NAMALWA (cell line): ENCODE data around the gene MORF4L2.

Experiments
- DNase-seq: peaks from one replicate; pipeline ENCODE4 v3.0.0-alpha.2; 2015; ENCODE audit warnings: low spot score

Gene MORF4L2, protein sequence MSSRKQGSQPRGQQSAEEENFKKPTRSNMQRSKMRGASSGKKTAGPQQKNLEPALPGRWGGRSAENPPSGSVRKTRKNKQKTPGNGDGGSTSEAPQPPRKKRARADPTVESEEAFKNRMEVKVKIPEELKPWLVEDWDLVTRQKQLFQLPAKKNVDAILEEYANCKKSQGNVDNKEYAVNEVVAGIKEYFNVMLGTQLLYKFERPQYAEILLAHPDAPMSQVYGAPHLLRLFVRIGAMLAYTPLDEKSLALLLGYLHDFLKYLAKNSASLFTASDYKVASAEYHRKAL

DNA sequence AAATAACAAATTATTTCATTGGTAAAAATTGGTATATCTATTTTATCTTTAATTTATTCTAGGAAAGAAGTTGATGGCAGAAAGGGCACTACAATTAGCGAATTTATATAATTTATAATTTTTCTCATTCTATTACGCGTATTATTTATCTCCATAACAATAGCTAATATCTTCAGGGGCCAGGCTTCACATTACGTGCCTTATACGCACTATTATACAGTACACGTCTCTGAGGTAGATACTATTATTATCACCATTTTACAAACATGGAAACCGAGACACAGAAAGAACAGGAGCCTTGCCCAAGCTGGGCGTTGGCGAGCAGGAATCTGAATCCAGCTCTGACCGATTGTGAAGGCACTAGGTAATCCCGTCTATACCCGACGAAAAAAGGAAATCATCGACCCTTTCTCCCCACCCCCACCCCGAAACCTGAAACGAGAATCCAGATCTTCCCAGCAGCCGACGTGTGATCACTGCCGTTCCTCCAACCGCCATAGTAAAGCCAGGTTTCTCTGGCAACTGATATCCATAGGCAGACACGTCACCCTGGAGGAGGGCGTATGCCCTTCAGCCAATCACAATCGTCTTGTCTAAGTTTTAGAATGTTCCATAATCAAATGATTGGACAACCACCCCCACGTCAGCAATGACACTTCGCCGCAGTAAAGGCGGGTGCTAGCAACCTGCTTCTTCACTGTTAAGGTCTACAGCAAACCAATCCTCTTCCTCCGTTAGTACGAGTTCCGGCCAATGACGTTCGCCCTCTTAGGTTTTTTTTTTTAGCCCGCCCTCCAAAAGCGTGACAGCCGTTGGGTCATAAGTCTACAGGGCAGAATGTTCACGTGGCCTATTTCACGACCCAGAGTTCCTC is at the start of gene MORF4L2:
TSS of gene MORF4L2 (minus strand) at position 501 of the 874 bp plus-strand sequence. CDS start 9,672 bp downstream, outside the sequence.
- DNase-seq: peak; percentile 96

DNA sequence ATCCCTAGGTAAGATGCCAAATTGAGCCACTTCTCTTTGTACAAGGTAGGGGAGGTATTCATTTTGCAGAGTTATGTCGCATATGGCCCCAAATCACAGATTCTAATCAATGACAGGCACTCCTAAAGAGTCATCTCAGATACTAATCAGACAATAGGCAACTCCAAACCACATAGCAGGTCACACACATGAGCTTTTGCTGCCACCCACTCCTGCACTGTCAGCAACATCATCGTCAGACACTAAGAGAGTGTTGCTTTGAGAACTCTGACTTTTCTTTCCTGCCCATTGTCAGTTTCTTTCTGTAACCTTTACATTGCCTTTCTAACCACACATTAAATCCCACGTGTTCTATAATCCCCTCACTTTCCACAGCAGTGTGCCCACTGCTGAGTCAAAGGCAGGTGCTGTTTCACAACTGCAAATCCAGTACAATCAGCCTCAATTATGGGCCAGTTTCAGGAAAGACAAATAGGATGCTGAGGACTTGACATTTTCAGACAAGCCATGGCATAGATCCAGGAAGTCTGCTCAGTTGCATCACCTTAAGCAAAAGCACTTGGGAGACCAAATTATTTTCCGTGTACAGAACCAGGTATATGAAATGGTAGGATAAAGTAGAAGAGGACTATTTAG is 47.7 kb upstream of the MORF4L2 start:
- DNase-seq: no peak

DNA sequence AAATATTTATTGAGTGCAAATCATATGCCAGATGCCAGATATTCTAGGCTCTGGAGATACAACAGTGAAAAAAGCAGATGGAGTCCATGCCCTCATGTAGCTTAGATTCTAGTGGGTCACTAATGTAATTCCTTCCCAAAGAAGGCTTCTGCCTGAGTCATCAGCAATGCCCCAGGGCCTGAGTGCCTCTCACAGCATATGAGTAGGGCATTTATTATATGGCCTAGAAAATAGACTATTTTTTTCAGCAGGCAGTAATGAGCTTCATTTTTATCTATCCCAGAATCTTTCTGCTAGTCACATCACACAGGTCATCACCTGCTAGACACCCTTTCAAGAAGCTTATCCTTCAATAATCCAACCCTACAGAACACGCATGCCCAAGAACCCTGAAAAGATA is 46.5 kb upstream of the MORF4L2 start:
- DNase-seq: no peak

DNA sequence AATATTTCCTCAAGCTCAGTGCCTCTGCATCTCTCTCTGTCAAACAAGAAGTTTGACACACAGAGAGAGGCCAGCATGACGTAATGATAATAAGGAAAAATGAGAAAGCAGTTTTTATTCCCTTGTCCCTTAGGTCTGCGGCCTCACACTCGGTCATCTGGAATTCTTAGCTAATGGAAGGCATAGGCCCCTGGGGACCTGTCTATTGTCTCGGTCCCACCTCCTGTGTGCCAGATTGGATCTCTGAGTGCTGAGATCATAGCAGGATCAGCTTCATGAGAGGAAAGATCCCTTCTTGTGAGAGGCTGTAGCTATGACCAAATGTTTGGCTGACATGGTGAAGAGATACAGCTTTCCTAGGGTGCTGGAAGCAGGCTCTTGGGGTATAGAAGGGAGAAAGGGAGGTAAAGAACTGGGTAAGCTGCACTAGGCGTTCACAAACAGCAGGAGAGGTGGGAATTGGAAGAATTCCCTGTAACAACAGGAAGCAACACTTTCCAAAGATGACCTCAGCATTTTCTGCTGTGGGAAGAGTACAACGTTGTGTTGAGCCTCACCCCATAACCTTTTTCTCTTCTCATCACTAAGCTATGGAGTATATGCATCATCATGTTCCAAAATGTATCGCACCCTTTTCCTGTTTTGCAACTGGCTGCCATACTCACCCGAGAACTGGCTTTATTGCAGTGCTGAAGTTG is 44.4 kb upstream of the MORF4L2 start:
- no peak for DNase-seq

DNA sequence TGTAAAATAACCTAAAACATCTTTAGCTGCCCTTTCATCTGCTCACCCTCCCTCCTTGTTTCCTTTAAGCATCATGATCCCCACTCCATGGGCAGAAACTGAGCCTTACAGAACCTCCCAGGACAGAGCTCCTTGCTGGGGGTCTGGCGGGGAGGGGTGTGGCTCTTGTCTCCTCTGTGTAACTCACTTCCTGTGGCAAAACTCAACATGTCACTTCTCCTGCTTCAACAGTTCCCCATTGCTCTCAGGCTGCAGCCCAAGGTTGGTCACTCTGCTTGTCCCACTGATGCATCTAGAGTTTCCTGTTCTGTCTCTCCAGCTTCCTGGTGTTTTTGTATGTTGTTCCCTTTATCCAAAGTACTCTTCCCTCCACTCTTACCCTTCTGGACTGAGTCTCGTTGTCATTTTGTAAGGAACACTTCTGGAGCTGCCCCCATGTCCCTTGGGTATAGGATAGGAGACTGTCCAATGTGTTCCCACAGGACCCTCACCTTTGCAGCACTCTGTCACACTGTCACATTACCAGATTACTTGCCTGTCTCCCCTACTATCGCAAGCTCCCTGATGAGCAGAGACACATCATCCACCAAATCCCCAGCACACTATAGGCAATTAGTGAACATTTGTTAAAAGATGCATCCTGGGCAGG is 43.8 kb upstream of the MORF4L2 start:
- DNase-seq: no peak

DNA sequence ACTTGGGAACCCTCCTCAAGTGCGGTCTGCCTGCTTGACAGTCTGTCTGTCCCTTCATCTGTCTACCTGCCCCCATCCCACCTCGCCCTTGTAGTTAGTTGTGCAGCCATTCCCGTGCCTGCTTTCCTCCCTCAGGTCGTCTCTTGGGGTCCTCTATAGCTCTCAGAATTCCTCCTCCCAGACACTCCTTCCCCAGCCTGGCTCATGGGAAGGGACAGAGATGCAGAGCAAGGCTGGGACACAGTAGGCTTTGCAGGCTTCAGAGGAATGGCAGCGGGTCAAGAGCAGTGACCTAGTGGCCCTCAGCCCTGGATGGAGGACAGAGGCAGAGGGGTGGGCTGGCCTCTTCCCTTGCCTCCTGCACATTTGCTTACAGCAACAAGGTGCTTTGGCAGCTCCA is 42.5 kb upstream of the MORF4L2 start:
- DNase-seq: no peak

DNA sequence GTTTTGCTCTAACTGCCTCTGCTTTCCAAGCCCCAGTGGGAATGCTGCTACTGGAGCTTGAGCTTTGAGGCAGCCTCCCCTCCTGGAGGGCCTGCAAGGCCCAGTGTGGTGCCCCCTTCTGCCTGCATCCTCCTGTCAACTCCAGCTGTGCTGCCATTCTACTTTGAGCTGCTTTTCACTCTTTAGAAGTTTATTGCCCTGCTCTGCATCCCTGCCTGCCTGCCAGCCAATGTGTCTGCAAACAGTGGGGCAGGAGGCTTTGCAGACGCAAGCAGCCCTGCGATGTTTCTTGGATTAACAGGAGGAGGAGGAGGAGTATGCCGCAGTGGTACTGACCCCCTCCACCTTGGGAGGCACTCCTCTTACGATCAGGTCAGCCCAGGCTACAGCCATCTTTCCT is 40.6 kb upstream of the MORF4L2 start:
- no peak for DNase-seq

DNA sequence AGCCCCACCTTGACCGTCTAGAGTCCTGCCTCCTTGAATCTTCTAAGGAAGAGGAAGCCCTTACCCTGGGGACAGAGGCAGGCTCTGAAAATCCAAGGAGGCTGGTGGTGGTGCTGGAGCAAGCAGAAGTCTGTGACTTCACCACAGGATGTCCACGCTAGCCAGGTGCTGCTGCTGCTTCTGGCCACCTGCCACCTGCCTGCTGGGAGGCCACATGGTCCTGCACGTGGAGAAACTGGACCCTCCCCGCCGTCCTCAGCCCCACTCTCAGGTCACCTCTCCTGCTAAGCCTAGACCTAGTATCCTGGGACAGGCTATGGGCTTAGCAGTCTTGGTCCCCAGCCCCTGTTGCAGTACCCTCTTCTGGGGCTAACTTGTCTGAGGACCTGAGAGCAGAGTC is 40.0 kb upstream of the MORF4L2 start:
- no peak for DNase-seq

DNA sequence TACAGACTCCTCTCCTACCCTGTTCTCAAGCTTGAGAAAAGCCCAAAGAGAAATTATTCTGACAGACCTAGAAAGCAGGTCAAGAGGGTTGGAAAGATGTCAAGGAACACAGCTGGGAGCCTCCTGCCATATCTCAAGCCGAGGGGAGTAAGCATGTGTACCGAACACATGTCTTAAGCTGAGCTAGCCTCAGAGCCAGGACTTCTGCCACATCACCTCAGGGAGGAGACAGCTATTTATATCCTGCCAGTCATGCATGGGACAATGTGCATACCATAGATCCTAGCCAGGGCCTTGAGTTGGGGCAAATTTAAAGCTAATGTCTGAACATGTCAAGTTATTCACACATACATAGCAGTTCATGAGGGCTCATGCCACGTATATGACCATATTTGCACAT is 36.0 kb upstream of the MORF4L2 start:
- DNase-seq: no peak

DNA sequence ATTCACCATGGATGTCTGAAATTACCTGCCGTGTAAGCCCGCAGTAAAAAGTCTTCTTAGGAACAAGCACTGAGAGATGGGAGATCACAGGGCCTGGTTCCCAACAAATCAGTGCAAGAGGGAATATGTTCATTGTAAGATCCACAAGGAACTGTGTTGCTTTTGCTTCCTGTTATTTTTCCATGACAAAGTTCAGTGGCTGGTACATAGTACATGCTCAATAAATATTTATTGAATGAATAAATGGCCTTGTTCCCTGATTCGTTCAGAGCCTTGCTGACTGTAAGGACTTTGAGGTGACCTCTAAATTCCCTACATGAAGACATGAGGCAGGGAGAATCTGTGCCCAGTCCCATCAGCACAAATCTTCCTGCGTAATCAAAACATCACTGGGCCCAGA is 31.6 kb upstream of the MORF4L2 start:
- no peak for DNase-seq

DNA sequence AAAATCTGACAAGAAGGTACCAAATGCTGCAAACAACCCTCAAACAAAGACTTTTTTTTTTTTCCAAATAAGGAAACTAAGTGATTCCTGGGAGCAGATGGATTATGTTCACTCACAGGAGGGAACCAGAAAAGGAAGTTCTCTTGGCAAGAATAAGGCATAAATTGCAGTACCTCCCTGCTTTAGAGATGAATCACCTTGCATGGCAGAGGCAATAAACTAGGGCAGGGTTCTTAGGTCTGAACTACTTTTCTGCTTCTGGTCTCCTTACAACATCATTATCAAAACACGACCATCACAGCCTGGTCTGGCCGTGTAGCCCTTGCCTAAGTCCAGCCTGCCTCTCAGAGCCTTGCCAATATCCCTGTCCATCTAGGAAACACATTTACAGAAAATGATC is 30.5 kb upstream of the MORF4L2 start:
- DNase-seq: no peak

DNA sequence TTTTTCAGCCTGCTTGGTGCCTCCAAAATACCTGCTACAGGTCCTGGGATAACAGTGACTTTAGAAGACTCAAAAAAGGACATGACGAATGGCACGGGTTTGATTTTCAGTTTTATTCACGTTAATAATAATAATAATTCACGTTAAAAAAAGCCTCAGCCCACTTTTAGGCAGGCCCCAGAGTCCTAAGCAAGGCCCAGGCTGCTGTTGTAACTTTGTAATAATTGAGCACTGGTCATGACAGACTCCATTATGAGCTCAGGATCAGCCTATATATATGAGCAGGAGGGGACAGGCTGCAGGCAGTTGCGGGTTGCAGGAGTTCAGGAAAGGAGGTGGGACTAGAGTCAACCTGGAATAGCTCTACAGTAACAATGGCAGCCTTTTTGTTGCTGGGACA is 24.1 kb upstream of the MORF4L2 start, which contains the start of gene TMEM31:
TSS of gene TMEM31 (plus strand) at position 301 of the 400 bp plus-strand sequence. CDS start 1,350 bp downstream, outside the sequence.
- no peak for DNase-seq

DNA sequence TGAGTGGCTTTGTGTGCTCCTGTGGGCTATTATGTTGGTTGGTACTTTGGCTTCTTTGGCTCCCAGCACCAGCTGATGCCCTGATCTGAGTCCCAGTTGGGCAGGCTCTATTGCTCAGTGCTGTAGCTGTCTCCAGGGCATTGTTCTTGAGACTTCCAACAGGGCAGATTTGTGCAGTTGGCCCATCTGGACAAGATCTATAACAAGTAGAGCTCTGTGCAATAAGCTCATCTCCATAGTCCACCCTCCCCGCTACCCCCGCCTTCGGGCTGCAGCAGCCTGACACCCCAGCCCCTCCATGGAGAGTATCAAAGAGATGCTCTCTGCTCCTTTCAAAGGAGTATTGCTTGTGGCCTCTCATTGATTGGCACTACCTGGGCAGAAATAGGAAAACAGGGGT is 18.4 kb upstream of the MORF4L2 start:
- no peak for DNase-seq

DNA sequence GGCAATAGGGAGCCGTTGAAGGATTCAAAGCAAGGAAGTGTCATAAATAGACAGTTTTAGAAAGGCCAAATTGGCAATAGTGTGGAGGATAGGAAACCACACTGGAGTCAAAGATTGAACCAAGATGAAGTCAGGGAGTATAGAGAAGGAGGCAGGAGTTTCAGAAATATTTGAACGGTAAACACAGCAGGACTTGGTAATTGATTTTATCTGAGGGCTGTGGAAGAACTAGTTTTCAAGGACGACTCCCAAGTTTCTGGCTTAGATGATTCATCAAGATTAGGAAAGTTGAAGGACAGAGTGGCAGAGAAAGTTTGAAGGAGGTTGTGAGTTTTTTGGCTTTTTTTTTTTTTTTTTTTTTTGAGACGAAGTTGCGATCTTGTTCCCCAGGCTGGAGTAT is 12.7 kb upstream of the MORF4L2 start:
- no peak for DNase-seq

DNA sequence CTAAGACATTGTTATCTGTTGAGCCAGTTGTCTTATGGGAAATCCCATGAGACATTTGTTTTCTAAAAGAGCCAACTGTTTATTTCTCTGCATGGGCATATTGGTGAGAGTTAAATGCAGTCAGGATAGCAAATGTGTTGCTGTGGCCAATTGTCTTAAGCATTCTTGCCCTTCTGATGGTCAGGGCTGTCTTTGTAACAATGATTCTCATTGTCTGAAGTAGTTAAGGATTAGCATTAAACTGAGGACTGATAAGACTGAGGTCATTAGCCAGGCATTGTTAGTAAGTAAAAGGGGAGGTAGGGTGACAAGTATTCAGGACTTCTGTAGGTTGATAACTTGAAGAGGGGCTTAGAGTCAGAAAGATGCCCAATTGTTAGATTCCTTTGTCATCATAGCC is 11.2 kb upstream of the MORF4L2 start:
- no peak for DNase-seq

DNA sequence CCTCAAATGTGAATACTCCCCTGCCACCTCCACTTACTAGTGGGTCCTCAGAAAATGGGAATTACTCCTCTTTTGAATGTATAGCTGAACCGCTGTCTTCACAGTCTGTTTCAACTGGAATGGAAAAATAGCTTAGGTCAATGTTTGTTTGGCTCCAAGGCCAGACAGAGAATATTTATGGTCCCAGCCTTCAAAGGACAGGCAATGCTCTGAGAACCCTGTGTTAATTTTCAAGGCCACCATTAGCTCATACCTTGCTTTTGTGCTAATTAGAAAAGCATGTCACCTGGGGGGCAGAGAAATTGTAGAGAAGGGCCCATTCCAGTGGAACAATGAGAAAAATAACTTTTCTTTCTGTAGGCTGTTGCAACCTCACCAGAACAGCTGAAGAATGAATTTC is 4.6 kb upstream of the MORF4L2 start:
- no peak for DNase-seq

DNA sequence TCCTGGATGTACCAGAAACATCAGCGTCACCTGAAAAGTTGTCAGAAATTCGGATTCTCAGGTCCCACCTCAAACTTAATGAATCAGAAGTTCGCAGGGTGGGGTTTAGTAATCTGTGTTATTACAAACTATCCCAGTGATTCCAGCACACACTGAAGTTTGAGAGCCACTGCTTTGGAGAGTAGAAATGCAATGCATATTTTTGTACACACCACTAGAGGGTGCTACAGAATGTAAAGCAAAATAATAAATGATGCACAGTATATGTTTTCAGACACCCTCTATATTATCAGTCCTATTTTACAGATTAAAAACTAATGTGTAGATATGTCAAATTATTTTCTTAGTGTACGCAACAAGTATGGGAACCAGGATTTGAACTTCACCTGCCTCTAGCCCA is 2.4 kb upstream of the MORF4L2 start:
- DNase-seq: peak; percentile 53

DNA sequence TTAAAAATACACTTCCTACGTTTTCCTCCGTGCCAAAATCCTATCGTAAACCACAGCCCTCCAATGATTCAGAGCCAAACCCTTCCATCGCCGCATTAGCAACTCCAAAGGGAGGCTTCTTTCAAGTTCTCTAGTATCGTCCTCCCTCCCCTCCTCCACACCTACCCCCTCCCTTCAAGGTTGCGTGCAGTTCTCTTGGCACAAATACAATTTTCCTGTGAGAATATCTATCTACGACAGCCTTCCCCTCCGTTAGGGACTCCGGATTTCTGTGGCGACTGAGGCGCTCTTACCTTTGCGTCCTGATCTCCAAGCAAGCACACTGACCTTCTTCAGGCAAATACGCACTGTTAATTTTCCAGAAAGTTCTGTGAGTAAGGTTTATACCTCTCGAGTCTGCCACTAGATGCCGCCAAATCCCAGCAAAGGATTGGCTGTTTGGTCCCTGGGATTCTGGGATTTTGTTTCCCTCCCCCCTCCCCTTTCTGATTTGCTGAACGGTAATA is 1.2 kb upstream of the MORF4L2 start:
- DNase-seq: peak; percentile 47

DNA sequence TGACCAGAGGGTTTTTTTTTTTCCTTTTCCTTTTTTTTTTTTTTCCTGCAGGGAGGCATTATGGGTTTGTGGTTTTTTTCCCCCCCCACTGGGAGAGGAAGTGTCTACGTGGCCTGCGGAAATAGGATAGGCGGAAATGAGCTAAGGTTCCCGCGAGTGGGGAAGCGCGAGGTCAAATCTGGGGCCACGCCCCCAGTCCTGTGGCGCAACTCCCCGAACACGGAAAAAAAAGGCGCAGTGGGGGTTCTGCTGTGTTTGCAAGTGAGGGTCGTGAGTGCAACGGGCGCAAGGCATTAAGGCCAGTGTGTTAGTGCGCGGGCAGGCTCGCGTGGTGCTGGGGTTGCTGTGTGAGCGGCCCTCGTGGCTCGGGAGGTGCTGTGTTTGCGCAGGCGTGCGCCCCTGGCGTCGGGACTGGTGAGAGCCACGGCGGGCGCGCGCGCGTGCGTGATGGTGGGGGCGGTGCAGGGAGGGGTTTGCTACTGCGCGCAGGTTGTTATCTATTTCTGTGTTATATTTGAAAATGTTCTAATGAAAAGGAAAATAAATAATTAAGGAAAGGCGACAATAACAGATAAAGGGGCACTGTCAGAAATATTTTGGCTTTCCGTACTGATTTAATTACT is 685 bp upstream of the MORF4L2 start:
- DNase-seq: peak; percentile 82

DNA sequence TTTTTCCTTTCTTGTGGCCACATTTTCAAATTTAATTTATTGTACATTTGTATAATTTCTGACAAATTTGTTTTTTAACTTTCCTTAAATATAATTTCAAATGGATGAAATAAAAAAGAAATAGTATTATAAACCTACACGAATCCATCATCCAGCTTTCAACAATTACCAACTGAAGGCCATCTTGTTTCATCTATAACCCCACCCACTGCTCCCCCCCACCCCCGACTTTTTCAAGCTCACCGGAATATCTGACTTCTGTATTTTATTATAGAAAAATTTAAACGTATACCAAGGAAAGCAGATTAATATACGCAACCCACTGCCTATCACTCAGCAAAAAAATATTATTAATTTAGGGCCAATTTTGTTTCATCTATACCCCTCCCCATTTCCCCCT is 1.1 kb downstream of the MORF4L2 start:
- DNase-seq: peak; percentile 28

DNA sequence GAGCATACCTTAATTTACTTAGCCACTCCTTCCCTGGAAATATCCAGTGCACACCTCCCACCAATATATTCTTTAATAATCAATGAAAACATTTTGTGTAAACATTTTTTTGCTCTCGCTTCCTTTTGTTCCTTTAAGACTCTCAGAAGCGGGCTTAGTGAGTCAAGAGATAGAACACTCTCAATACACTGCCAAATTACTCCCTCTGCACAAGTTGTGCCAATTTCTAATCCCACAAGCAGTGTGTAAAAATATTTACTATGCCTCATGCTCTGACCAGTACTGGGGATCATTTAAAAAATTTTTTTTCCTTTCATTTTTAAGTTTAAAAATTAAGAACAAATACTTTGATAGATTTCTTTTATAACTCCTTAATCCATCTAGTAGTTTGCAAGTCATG is 5.1 kb downstream of the MORF4L2 start:
- no peak for DNase-seq
